Upper lobe of left lung (tissue), 6 donors: Measurements from ENCODE around the gene THEM4. TPM values are rescaled to one million over a fixed set of nuclear protein-coding genes. Genes with fewer than 3 reads are reported as not detected.
"Not testable (repeated sequence)": the region's sequence is repeated elsewhere in the genome, so short reads cannot be mapped to it uniquely, and the experiment has no call there.

Experiments used
- ATAC-seq, 2 donors: fragments of 200-7000 bp; cut with Tn5 transposase; one replicate each; pipeline ENCODE4 v1.9.1; 2022; ENCODE audit warnings: mild to moderate bottlenecking in 2 of 2, moderate library complexity in 2 of 2; ENCODE audit not compliant: low FRiP score in 2 of 2
- DNase-seq, 2 donors: peaks; one replicate each; pipeline ENCODE4 v3.0.0-alpha.2; 2019 to 2020
- H3K27ac ChIP-seq, 4 donors: fragments of 200-600 bp; sonication (generic); one replicate each; pipeline ENCODE4 v1.5.1; 2016 to 2019
- H3K27me3 ChIP-seq, 4 donors: fragments of 200-600 bp; sonication (generic); one replicate each; pipeline ENCODE4 v1.5.1; 2017 to 2019
- H3K36me3 ChIP-seq, 4 donors: fragments of 200-600 bp; sonication (generic); one replicate each; pipeline ENCODE4 v1.5.1; 2016 to 2019
- H3K4me1 ChIP-seq, 4 donors: fragments of 200-600 bp; sonication (generic); one replicate each; pipeline ENCODE4 v1.5.1; 2018 to 2019
- H3K4me3 ChIP-seq, 4 donors: fragments of 200-600 bp; sonication (generic); one replicate each; pipeline ENCODE4 v1.5.1; 2017 to 2019; ENCODE audit warnings: mild to moderate bottlenecking in 2 of 4, moderate library complexity in 1 of 4
- H3K9me3 ChIP-seq, 4 donors: fragments of 200-600 bp; sonication (generic); one replicate each; pipeline ENCODE4 v1.5.1; 2018 to 2019
- CTCF ChIP-seq, 6 experiments: fragments of 450-650 bp in 4 of 6; fragments of 200-600 bp in 2 of 6; sonication (generic) in 2 of 6; IDR thresholded peaks; one replicate each; pipeline ENCODE4 v1.5.1; 2016 to 2019; ENCODE audit warnings: antibody characterized with exemption in 6 of 6
- EP300 ChIP-seq, 4 donors: sonication (generic); formaldehyde crosslinking; IDR thresholded peaks; one replicate each; pipeline ENCODE4 v1.5.1; 2017; ENCODE audit warnings: antibody characterized with exemption in 4 of 4, control low read depth in 2 of 4
- POLR2A ChIP-seq, 4 donors: fragments of 450-650 bp; IDR thresholded peaks; one replicate each; pipeline ENCODE4 v1.5.1; 2016 to 2017; ENCODE audit warnings: antibody characterized with exemption in 4 of 4, mild to moderate bottlenecking in 2 of 4
- POLR2AphosphoS5 ChIP-seq, 2 donors: sonication (generic); formaldehyde crosslinking; IDR thresholded peaks; one replicate each; pipeline ENCODE4 v1.5.1; 2017; ENCODE audit warnings: antibody characterized with exemption in 2 of 2
- WGBS, 2 donors: methylation state at CpG; one replicate each; pipeline ENCODE4 v1.1.5; 2017 to 2018; 5-methylcytosine and 5-hydroxymethylcytosine counted together
- total RNA-seq, 6 donors: library from RNA; depleted of rRNA in 4 of 6; stranded (reverse); fragments of >200 nt in 4 of 6; gene quantifications; one replicate each; pipeline versions ENCODE4 v1.1.0 to v1.2.1, GENCODE V29; 2016 to 2021
- donor health status: DM: no; HTN: no; CAD: no; lungs with moderate emphysema.
- donor health status: DM: no; HTN: yes; CAD: no; lungs with severe emphysema.

Gene THEM4
- total RNA-seq, 6 donors from 2014 or later = 11.9 to 39.8 (median 15.5) TPM

DNA sequence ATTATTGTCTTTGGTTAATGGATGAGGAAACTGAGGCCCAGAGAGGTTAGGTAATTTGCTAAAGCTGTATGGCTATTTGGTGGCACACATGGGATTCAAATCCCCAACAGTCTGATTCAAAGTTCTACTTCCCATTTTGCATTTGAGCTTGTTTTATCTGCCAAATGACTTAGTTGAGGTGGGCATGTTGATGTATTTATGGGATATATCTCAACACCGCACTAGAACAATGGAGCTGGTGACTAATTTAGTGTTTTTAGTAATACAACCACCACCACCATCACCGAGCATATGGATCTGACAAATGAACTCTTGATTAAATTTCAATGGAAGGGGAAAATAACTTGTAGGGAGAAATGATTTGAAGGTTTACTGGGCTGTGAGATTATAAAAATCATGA lies 26.8 kb downstream of the THEM4 start:
- Histone ChIP-seq H3K4me1 (no peaks in the 10 kb centered on the region), H3K27me3 (no peaks in the 10 kb centered on the region), H3K36me3 (peaks cover 0 to 2% (median under 1%) of the 10 kb centered on the region in 4 donors), H3K9me3 (no peaks in the 10 kb centered on the region), H3K4me3 (no peak overlapping the region), H3K27ac (no peak overlapping the region)
- 93 to 97% methylated on average over 2 of the region's 2 CpGs for WGBS, 2 donors
- no peak for ATAC-seq
- DNase-seq = no peak
- TF ChIP-seq EP300 (IDR thresholded peaks at IDR 0.05) = no peak
- no peak for TF ChIP-seq CTCF (IDR thresholded peaks at IDR 0.05)
- no peak for TF ChIP-seq POLR2A (IDR thresholded peaks at IDR 0.05)
- no peak for TF ChIP-seq POLR2AphosphoS5 (IDR thresholded peaks at IDR 0.05)

GRCh38 chr1:151881479-151881878 lies 27.8 kb downstream of the THEM4 start:
- no peaks in the 10 kb centered on the region for H3K27me3 ChIP-seq
- DNase-seq (no peak), ATAC-seq (no peak)
- no peak overlapping the region for H3K4me3 ChIP-seq
- no peak overlapping the region for H3K27ac ChIP-seq
- H3K36me3 ChIP-seq = peaks cover 0 to 8% (median 1%) of the 10 kb centered on the region in 4 donors
- no peaks in the 10 kb centered on the region for H3K4me1 ChIP-seq
- WGBS, 2 donors = 48 to 51% methylated on average over 2 of the region's 2 CpGs
- no peaks in the 10 kb centered on the region for H3K9me3 ChIP-seq
- TF ChIP-seq EP300 (IDR thresholded peaks at IDR 0.05) (no peak), CTCF (IDR thresholded peaks at IDR 0.05) (no peak)

DNA sequence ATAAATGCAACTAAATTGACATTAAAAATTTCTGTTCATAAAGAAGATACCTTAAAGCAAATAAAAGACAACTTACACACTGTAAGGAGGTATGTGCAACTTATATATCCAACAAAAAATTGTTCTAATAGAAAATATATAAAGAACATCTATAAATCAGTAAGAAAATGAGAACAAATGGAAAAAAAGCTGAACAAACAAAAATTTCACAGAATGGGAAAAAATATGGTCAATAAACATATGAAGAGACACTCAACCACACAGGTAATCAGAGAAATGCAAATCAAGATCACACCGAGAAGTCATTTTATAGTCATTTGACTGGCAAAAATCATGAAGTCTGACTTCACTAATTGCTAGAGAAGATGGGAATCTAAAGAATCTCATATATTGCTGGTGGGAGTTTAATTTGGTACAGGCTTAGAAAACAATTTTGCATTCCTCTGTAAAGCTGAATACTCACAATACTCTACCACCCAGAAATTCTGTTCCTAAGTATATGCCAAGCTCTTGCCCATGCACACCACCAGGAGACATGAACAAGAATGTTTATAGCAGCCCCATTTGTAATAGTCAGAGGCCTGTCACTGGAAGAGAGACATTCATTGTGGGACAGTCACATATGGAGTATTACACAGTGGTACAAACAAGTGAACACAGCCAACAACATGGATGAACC lies 33.8 kb downstream of the THEM4 start:
- 97% methylated on average over 1 of the region's 1 CpG for WGBS, 2 donors
- no peaks in the 10 kb centered on the region for H3K27me3 ChIP-seq

DNA sequence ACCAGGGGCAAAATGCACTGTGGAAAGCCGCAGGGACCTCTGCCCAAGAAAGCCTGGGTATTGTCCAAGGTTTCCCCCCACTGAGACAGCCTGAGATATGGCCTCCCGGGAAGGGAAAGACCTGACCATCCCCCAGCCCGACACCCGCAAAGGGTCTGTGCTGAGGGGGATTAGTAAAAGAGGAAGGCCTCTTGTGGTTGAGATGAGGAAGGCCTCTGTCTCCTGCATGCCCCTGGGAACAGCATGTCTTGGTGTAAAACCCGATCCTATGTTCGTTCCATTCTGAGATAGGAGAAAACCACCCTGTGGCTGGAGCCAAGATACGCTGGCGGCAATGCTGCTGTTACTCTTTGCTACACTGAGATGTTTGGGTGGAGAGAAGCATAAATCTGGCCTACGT lies 36.5 kb downstream of the THEM4 start:
- not testable (repeated sequence) for DNase-seq, ATAC-seq, H3K27me3 ChIP-seq, H3K4me3 ChIP-seq, H3K9me3 ChIP-seq, H3K4me1 ChIP-seq, H3K27ac ChIP-seq
- peaks cover 4 to 33% (median 5%) of the 10 kb centered on the region in 4 donors for H3K36me3 ChIP-seq
- WGBS, 2 donors = 64 to 73% methylated on average over 7 to 9 of the region's 9 CpGs

More for the DNA sequence above, 33.8 kb downstream of the THEM4 start:
- Histone ChIP-seq H3K9me3 (no peaks in the 10 kb centered on the region), H3K4me3 (no peak overlapping the region), H3K36me3 (peaks cover 4 to 33% (median 6%) of the 10 kb centered on the region in 4 donors), H3K4me1 (no peaks in the 10 kb centered on the region), H3K27ac (no peak overlapping the region)
- TF ChIP-seq EP300 (IDR thresholded peaks at IDR 0.05) (no peak), POLR2AphosphoS5 (IDR thresholded peaks at IDR 0.05) (no peak), POLR2A (IDR thresholded peaks at IDR 0.05) (no peak), CTCF (IDR thresholded peaks at IDR 0.05) (no peak)
- no peak for ATAC-seq
- no peak for DNase-seq

GRCh38 chr1:151871284-151872030 lies 37.9 kb downstream of the THEM4 start:
- Histone ChIP-seq H3K9me3 (no peaks in the 10 kb centered on the region), H3K36me3 (peaks cover 4 to 25% (median 5%) of the 10 kb centered on the region in 4 donors), H3K27ac (no peak overlapping the region), H3K4me3 (no peak overlapping the region), H3K4me1 (peaks cover 0 to 6% (median 0%) of the 10 kb centered on the region in 4 donors), H3K27me3 (no peaks in the 10 kb centered on the region)
- TF ChIP-seq POLR2A (IDR thresholded peaks at IDR 0.05) (no peak), EP300 (IDR thresholded peaks at IDR 0.05) (no peak), POLR2AphosphoS5 (IDR thresholded peaks at IDR 0.05) (no peak), CTCF (IDR thresholded peaks at IDR 0.05) (no peak)
- 57 to 65% methylated on average over 5 of the region's 5 CpGs for WGBS, 2 donors
- DNase-seq (no peak), ATAC-seq (no peak)
